Calu3 (cell line): ENCODE measurements around the gene CYB561A3. TPM values are rescaled to one million over a fixed set of nuclear protein-coding genes. Genes with fewer than 3 reads are reported as not detected.
A peak's percentile ranks its signal among the peaks of the same experiment; 100 is the strongest.

Experiments used
- Bru-seq: library from RNA; stranded (reverse); fragments of 400-500 nt; gene quantifications from one replicate; lab custom pipeline; 2021; lab: Mats Ljungman, UMichigan
- BruChase-seq, 2 experiments: library from RNA; stranded (reverse); fragments of 400-500 nt; gene quantifications; one replicate each; lab custom pipeline; 2021; lab: Mats Ljungman, UMichigan
- BruUV-seq: library from RNA; stranded (reverse); fragments of 400-500 nt; replicated peaks from 2 replicates; lab custom pipeline; 2021; lab: Mats Ljungman, UMichigan
- CTCF ChIA-PET: fragments of 300-600 bp; sonication (Branson Sonifier 250); formaldehyde crosslinking; loops from one replicate; lab custom pipeline; 2022; ENCODE audit warnings: antibody characterized with exemption; lab: Charles Lee
- DNase-seq: peaks from one replicate; pipeline ENCODE4 v3.0.0; 2022
- H3K27ac Mint-ChIP-seq: one replicate; pipeline ENCODE4 v1.8.0; 2022; ENCODE audit warnings: mixed read lengths; ENCODE audit not compliant: unreplicated experiment
- H3K27me3 Mint-ChIP-seq: one replicate; pipeline ENCODE4 v1.8.0; 2022; ENCODE audit warnings: mixed read lengths; ENCODE audit not compliant: unreplicated experiment
- H3K36me3 Mint-ChIP-seq: one replicate; pipeline ENCODE4 v1.8.0; 2022; ENCODE audit warnings: mild to moderate bottlenecking, moderate library complexity, mixed read lengths; ENCODE audit not compliant: insufficient read depth, unreplicated experiment
- H3K4me1 Mint-ChIP-seq: one replicate; pipeline ENCODE4 v1.8.0; 2022; ENCODE audit warnings: mild to moderate bottlenecking, low read depth, mixed read lengths; ENCODE audit not compliant: unreplicated experiment
- H3K4me3 Mint-ChIP-seq: one replicate; pipeline ENCODE4 v1.8.0; 2022; ENCODE audit warnings: mild to moderate bottlenecking, low read depth, moderate library complexity, mixed read lengths; ENCODE audit not compliant: unreplicated experiment
- H3K9me3 Mint-ChIP-seq: one replicate; pipeline ENCODE4 v1.8.0; 2022; ENCODE audit warnings: low read depth, mixed read lengths; ENCODE audit not compliant: unreplicated experiment
- CTCF ChIP-seq: fragments of 200-600 bp; IDR thresholded peaks from one replicate; pipeline ENCODE4 v1.8.0; 2022; ENCODE audit warnings: antibody characterized with exemption; ENCODE audit not compliant: unreplicated experiment
- intact Hi-C: fragments of 100-400 bp; cut with micrococcal nuclease; formaldehyde crosslinking; loops from one replicate; pipeline ENCODE4 v1.10.0; 2022; ENCODE audit not compliant: unreplicated experiment
- long read RNA-seq: library from polyadenylated mRNA; stranded (forward); transcript quantifications from one replicate; pipeline ENCODE4 v2.0.0, GENCODE V29; 2022
- total RNA-seq: library from RNA; stranded (reverse); gene quantifications from 2 replicates; pipeline ENCODE4 v1.2.3, GENCODE V29; 2022

Gene CYB561A3
- total RNA-seq (33.3 and 39.2 TPM in 2 replicates), Bru-seq, nascent RNA (percentile 56 among the genes with signal in this experiment), BruChase-seq, experiment 1, labeled RNA remaining after a 6-hour chase (percentile 67 among the genes with signal in this experiment), BruChase-seq, experiment 2, labeled RNA remaining after a 2-hour chase (percentile 64 among the genes with signal in this experiment)
- long read RNA-seq, transcript CYB561A3-203 (7 exons, 1,803 nt): major isoform, 8 of 12 reads
- long read RNA-seq, partial matches to known transcripts: 0 of 12 reads
- long read RNA-seq, other reads (novel, unspliced or antisense): 2 of 12 reads

- Mint-ChIP-seq H3K27me3 (no peaks in the 10 kb centered on the region), H3K9me3 (no peaks in the 10 kb centered on the region), H3K4me1 (no peaks in the 10 kb centered on the region), H3K4me3 (peak within 1 kb of the TSS; percentile 91), H3K27ac (peak within 1 kb of the TSS; percentile 83), H3K36me3 (peaks cover 47% of the 10 kb centered on the region)
- intact Hi-C loops: no loop called here
- BruUV-seq: no TSS peak
- TF ChIP-seq CTCF: no peak
- CTCF ChIA-PET: interaction anchor here (0.6 to 2.7 kb wide), 12 partner anchors 8 to 226 kb away, joined by 3 to 23 read pairs (median 4); partner anchors contain the start of genes CPSF7 and SDHAF2
- DNase-seq: peak; percentile 92
Measured at GRCh38 chr11:61361741-61362541, at the start of gene CYB561A3, which contains the start of gene TMEM138. Gene CYB561A3 (minus strand): TSS chr11:61361882. CDS start chr11:61356713, 5,169 bp downstream. Gene TMEM138 (plus strand): TSS chr11:61362374. CDS start chr11:61364391, 2,017 bp downstream.

GRCh38 chr11:61406991-61407728 lies 45.5 kb upstream of the CYB561A3 start:
- intact Hi-C loops: no loop called here
- H3K4me3 Mint-ChIP-seq: no peak overlapping the region
- no peaks in the 10 kb centered on the region for H3K4me1 Mint-ChIP-seq
- H3K9me3 Mint-ChIP-seq: no peaks in the 10 kb centered on the region
- BruUV-seq: no TSS peak
- no peak overlapping the region for H3K27ac Mint-ChIP-seq
- no peaks in the 10 kb centered on the region for H3K27me3 Mint-ChIP-seq
- no peak for DNase-seq
- H3K36me3 Mint-ChIP-seq: peaks cover 62% of the 10 kb centered on the region
- TF ChIP-seq CTCF: no peak
- CTCF ChIA-PET: interaction anchor here (0.7 kb wide), 1 partner anchor 114 kb away, joined by 4 read pairs; no protein-coding TSS in a partner anchor

GRCh38 chr11:61406067-61406466 lies 44.4 kb upstream of the CYB561A3 start:
- Mint-ChIP-seq H3K4me3 (no peak overlapping the region), H3K27me3 (no peaks in the 10 kb centered on the region), H3K36me3 (peaks cover 62% of the 10 kb centered on the region), H3K4me1 (no peaks in the 10 kb centered on the region), H3K27ac (no peak overlapping the region), H3K9me3 (no peaks in the 10 kb centered on the region)
- DNase-seq: no peak
- TF ChIP-seq CTCF: no peak
- intact Hi-C loops: no loop called here
- no TSS peak for BruUV-seq
- CTCF ChIA-PET: no interaction called here

GRCh38 chr11:61404641-61405040 lies 43.0 kb upstream of the CYB561A3 start:
- Mint-ChIP-seq H3K36me3 (peaks cover 64% of the 10 kb centered on the region), H3K27me3 (no peaks in the 10 kb centered on the region), H3K27ac (no peak overlapping the region), H3K9me3 (no peaks in the 10 kb centered on the region), H3K4me3 (no peak overlapping the region), H3K4me1 (no peaks in the 10 kb centered on the region)
- no peak for DNase-seq
- BruUV-seq: no TSS peak
- CTCF ChIA-PET: no interaction called here
- TF ChIP-seq CTCF: no peak
- intact Hi-C loops: no loop called here
